H1 (cell line): Measurements from ENCODE around the gene PSMC1. TPM values are rescaled to one million over a fixed set of nuclear protein-coding genes. Genes with fewer than 3 reads are reported as not detected.

ENCODE experiments used
- CTCF ChIA-PET: fragments of 300-600 bp; sonication (Branson Sonifier 250); formaldehyde crosslinking; loops from one replicate; lab custom pipeline; 2021; ENCODE audit not compliant: partially characterized antibody; lab: Charles Lee
- POLR2A ChIA-PET: fragments of 300-600 bp; sonication (Branson Sonifier 250); formaldehyde crosslinking; loops from one replicate; lab custom pipeline; 2021; ENCODE audit warnings: inconsistent platforms; ENCODE audit not compliant: partially characterized antibody; lab: Charles Lee
- DNase-seq, 2 experiments: peaks; one replicate each; pipeline versions ENCODE4 v3.0.0 to v3.0.0-alpha.2; 2010 to 2022; ENCODE audit warnings: low spot score in 2 of 2, low read depth in 1 of 2, mixed read lengths in 1 of 2
- FAIRE-seq: peaks from 2 replicates; lab custom pipeline; 2011; peaks lifted over from hg19 to GRCh38; lab: Jason Lieb, UNC
- H2AFZ ChIP-seq: 2 replicates; pipeline ENCODE4 v1.8.1; 2012; ENCODE audit warnings: low read length, inconsistent platforms
- H2AK5ac ChIP-seq: 2 replicates; pipeline ENCODE4 v1.6.1; 2013; ENCODE audit warnings: low read depth, low read length
- H2BK120ac ChIP-seq: replicated peaks from 2 replicates; pipeline ENCODE3; 2013; ENCODE audit warnings: low read depth, low read length, inconsistent platforms
- H2BK12ac ChIP-seq: 2 replicates; pipeline ENCODE4 v1.6.1; 2013; ENCODE audit warnings: low read depth, low read length
- H2BK15ac ChIP-seq: 2 replicates; pipeline ENCODE4 v1.6.1; 2013; ENCODE audit warnings: low read length
- H2BK20ac ChIP-seq: 2 replicates; pipeline ENCODE4 v1.6.1; 2013; ENCODE audit warnings: low read length
- H2BK5ac ChIP-seq: 2 replicates; pipeline ENCODE4 v1.6.1; 2013; ENCODE audit warnings: low read depth, low read length
- H3K14ac ChIP-seq: 2 replicates; pipeline ENCODE4 v1.6.1; 2013; ENCODE audit warnings: inconsistent platforms; ENCODE audit not compliant: insufficient read length
- H3K18ac ChIP-seq: 2 replicates; pipeline ENCODE4 v1.6.1; 2013; ENCODE audit warnings: low read length; ENCODE audit errors: extremely low read depth
- H3K23ac ChIP-seq: 2 replicates; pipeline ENCODE4 v1.6.1; 2013; ENCODE audit warnings: inconsistent platforms; ENCODE audit not compliant: insufficient read length
- H3K23me2 ChIP-seq: 2 replicates; pipeline ENCODE4 v1.6.1; 2013; ENCODE audit warnings: low read depth, low read length
- H3K27ac ChIP-seq: 2 replicates; pipeline ENCODE4 v1.6.1; 2011; ENCODE audit warnings: low read depth, low read length, inconsistent platforms
- H3K27me3 ChIP-seq, 4 experiments: replicated peaks in 1 of 4; 1 replicate in 1 of 4; 2 replicates in 3 of 4; pipeline versions ENCODE4 v1.6.1 to v1.8.1; 2011 to 2013; ENCODE audit warnings: low read length in 3 of 4, mild to moderate bottlenecking in 3 of 4, inconsistent platforms in 2 of 4, mixed read lengths in 2 of 4, moderate library complexity in 1 of 4; ENCODE audit not compliant: control insufficient read depth in 3 of 4, insufficient read depth in 3 of 4; ENCODE audit errors: extremely low read depth in 1 of 4
- H3K36me3 ChIP-seq, 4 experiments: 2 replicates each; pipeline versions ENCODE4 v1.6.1 to v1.8.1; 2011 to 2013; ENCODE audit warnings: mild to moderate bottlenecking in 4 of 4, low read length in 3 of 4, moderate library complexity in 2 of 4, control low read depth in 1 of 4, inconsistent platforms in 1 of 4; ENCODE audit not compliant: insufficient read depth in 4 of 4, control insufficient read depth in 2 of 4
- H3K4ac ChIP-seq: replicated peaks from 2 replicates; pipeline ENCODE3; 2013; ENCODE audit warnings: low read length, low read depth, mixed read lengths, inconsistent platforms; ENCODE audit not compliant: insufficient read length
- H3K4me1 ChIP-seq, 4 experiments: replicated peaks in 1 of 4; 1 replicate in 1 of 4; 2 replicates in 3 of 4; pipeline versions ENCODE4 v1.6.1 to v1.8.1; 2011 to 2013; ENCODE audit warnings: low read length in 3 of 4, inconsistent platforms in 2 of 4, mixed read lengths in 1 of 4; ENCODE audit not compliant: insufficient read depth in 4 of 4, control insufficient read depth in 3 of 4
- H3K4me2 ChIP-seq, 2 experiments: 2 replicates each; pipeline versions ENCODE4 v1.6.1 to v1.8.1; 2011 to 2013; ENCODE audit warnings: low read depth in 2 of 2, low read length in 2 of 2, control low read depth in 1 of 2, inconsistent platforms in 1 of 2, mild to moderate bottlenecking in 1 of 2; ENCODE audit not compliant: insufficient read depth in 1 of 2
- H3K4me3 ChIP-seq, 4 experiments: fragments of 200-600, 300-600 bp in 1 of 4; sonication (generic), shearing (Covaris generic), sonication (Bioruptor Twin) in 1 of 4; 2 replicates each; pipeline versions ENCODE4 v1.5.1 to v1.8.1; 2011 to 2016; ENCODE audit warnings: low read length in 4 of 4, low read depth in 3 of 4, control low read depth in 2 of 4, inconsistent platforms in 2 of 4, mild to moderate bottlenecking in 2 of 4, mixed read lengths in 1 of 4, moderate library complexity in 1 of 4; ENCODE audit not compliant: insufficient read depth in 2 of 4; ENCODE audit errors: extremely low read depth in 1 of 4
- H3K56ac ChIP-seq: replicated peaks from 2 replicates; pipeline ENCODE3; 2013; ENCODE audit warnings: low read depth, mild to moderate bottlenecking, mixed read lengths, low read length, inconsistent platforms; ENCODE audit not compliant: insufficient read length
- H3K79me1 ChIP-seq: 2 replicates; pipeline ENCODE4 v1.6.1; 2013; ENCODE audit warnings: low read depth, low read length, control low read depth
- H3K79me2 ChIP-seq, 2 experiments: 2 replicates each; pipeline versions ENCODE4 v1.6.1 to v1.8.1; 2012 to 2013; ENCODE audit warnings: low read length in 2 of 2, mild to moderate bottlenecking in 2 of 2, inconsistent platforms in 1 of 2; ENCODE audit not compliant: insufficient read depth in 2 of 2, control insufficient read depth in 1 of 2
- H3K9ac ChIP-seq, 4 experiments: replicated peaks in 1 of 4; 1 replicate in 1 of 4; 2 replicates in 3 of 4; pipeline versions ENCODE4 v1.6.1 to v1.8.1; 2011 to 2013; ENCODE audit warnings: low read depth in 3 of 4, low read length in 3 of 4, control low read depth in 2 of 4, mild to moderate bottlenecking in 2 of 4, moderate library complexity in 2 of 4, inconsistent platforms in 1 of 4; ENCODE audit errors: extremely low read depth in 1 of 4
- H3K9me3 ChIP-seq, 2 experiments: 2 replicates each; pipeline versions ENCODE4 v1.6.1 to v1.8.1; 2012 to 2013; ENCODE audit warnings: mild to moderate bottlenecking in 2 of 2, moderate library complexity in 2 of 2, control low read depth in 1 of 2, inconsistent platforms in 1 of 2, low read depth in 1 of 2, low read length in 1 of 2, mixed read lengths in 1 of 2; ENCODE audit not compliant: insufficient read depth in 2 of 2
- H4K20me1 ChIP-seq, 2 experiments: replicated peaks in 1 of 2; 2 replicates each; pipeline versions ENCODE3 to v1.8.1; 2011 to 2013; ENCODE audit warnings: inconsistent platforms in 2 of 2, low read length in 2 of 2, mild to moderate bottlenecking in 1 of 2; ENCODE audit not compliant: insufficient read depth in 2 of 2, control insufficient read depth in 1 of 2
- H4K5ac ChIP-seq: 2 replicates; pipeline ENCODE4 v1.6.1; 2013; ENCODE audit warnings: low read length, low read depth, mixed read lengths, inconsistent platforms; ENCODE audit not compliant: insufficient read length
- H4K8ac ChIP-seq: 2 replicates; pipeline ENCODE4 v1.8.0; 2013; ENCODE audit warnings: mild to moderate bottlenecking, moderate library complexity, low read length, inconsistent platforms; ENCODE audit not compliant: insufficient read depth; ENCODE audit errors: extremely low read depth
- H4K91ac ChIP-seq: replicated peaks from 2 replicates; pipeline ENCODE3; 2013; ENCODE audit warnings: low read length, mixed read lengths, inconsistent platforms; ENCODE audit not compliant: insufficient read length
- BRCA1 ChIP-seq: IDR thresholded peaks from 2 replicates; pipeline ENCODE4 v1.6.1; 2012; ENCODE audit warnings: low read depth, low read length, improper control_type of control experiment
- E2F6 ChIP-seq: IDR thresholded peaks from 2 replicates; pipeline ENCODE4 v1.6.1; 2012; ENCODE audit warnings: inconsistent platforms
- GABPA ChIP-seq: IDR thresholded peaks from 2 replicates; pipeline ENCODE4 v1.6.1; 2011; ENCODE audit warnings: mild to moderate bottlenecking, low read length, moderate library complexity, borderline replicate concordance; ENCODE audit not compliant: insufficient read depth
- GTF2F1 ChIP-seq: IDR thresholded peaks from 2 replicates; pipeline ENCODE4 v1.6.1; 2012; ENCODE audit warnings: low read depth, low read length, improper control_type of control experiment, borderline replicate concordance
- POLR2AphosphoS5 ChIP-seq: IDR thresholded peaks from 2 replicates; pipeline ENCODE4 v1.6.1; 2011; ENCODE audit warnings: low read depth, low read length
- RXRA ChIP-seq: IDR thresholded peaks from 2 replicates; pipeline ENCODE4 v1.6.1; 2011; ENCODE audit warnings: low read depth, mild to moderate bottlenecking, low read length, moderate library complexity; ENCODE audit not compliant: insufficient read depth
- SIN3A ChIP-seq, 2 experiments: IDR thresholded peaks in 1 of 2; conservative IDR thresholded peaks in 1 of 2; 2 replicates each; pipeline ENCODE4 v1.6.1; 2011 to 2012; ENCODE audit warnings: low read length in 2 of 2, improper control_type of control experiment in 1 of 2, low read depth in 1 of 2, mild to moderate bottlenecking in 1 of 2
- SIRT6 ChIP-seq: IDR thresholded peaks from one replicate; pipeline ENCODE4 v1.7.1; 2012; ENCODE audit warnings: low read length, inconsistent platforms
- SP4 ChIP-seq: IDR thresholded peaks from 2 replicates; pipeline ENCODE4 v1.6.1; 2012; ENCODE audit warnings: low read length, inconsistent platforms
- TCF12 ChIP-seq: IDR thresholded peaks from 2 replicates; pipeline ENCODE4 v1.6.1; 2011; ENCODE audit warnings: low read depth, mild to moderate bottlenecking, low read length
- WGBS, 2 experiments: shearing (Covaris generic) in 1 of 2; methylation state at CpG; one replicate each; pipeline versions ENCODE4 v1.1.6 to v1.1.7; 2013 to 2015; ENCODE audit warnings: low lambda C conversion rate in 2 of 2, mixed read lengths in 2 of 2, inconsistent platforms in 1 of 2, low coverage in 1 of 2, missing lambda C conversion rate in 1 of 2; ENCODE audit not compliant: insufficient replicate concordance in 2 of 2, insufficient coverage in 1 of 2, insufficient read length in 1 of 2; ENCODE audit errors: extremely low coverage in 1 of 2, missing lambda C conversion rate in 1 of 2; 5-methylcytosine and 5-hydroxymethylcytosine counted together
- polyA plus RNA-seq, 7 experiments: library from polyadenylated mRNA; depleted of rRNA in 3 of 7; stranded (reverse) in 5 of 7; unstranded in 2 of 7; fragments of >200 nt in 5 of 7; fragments of 200-250 nt in 2 of 7; gene quantifications; 1 replicate in 5 of 7; 2 replicates in 1 of 7; 4 replicates in 1 of 7; pipeline versions ENCODE4 v1.2.1 to v1.2.3, GENCODE V29; 2011 to 2013; ENCODE audit warnings: missing spikeins in 2 of 7, mixed read lengths in 2 of 7
- total RNA-seq: library from RNA; stranded (reverse); fragmentation: NEBNext Ultra II Directional; extraction: Animal tissue kit (Norgen Biotek cat#: 25700); gene quantifications from 2 replicates; pipeline ENCODE4 v1.2.1, GENCODE V29; 2021

Gene PSMC1
- total and polyA plus RNA-seq, 2 of the 8 experiments (the other 6 are each of a cell fraction or from before 2014, with no cell fraction given) = 46.2 to 99.6 TPM

- Histone ChIP-seq H3K18ac (no peak overlapping the region), H4K8ac (no peak overlapping the region), H2BK15ac (no peak overlapping the region), H2BK20ac (no peak overlapping the region), H3K27ac (no peak overlapping the region), H3K23ac (no peak overlapping the region), H3K56ac (no peak overlapping the region), H3K27me3 (no peaks in the 10 kb centered on the region), H3K4me3 (no peak overlapping the region), H4K91ac (no peak overlapping the region), H4K20me1 (no peaks in the 10 kb centered on the region), H3K4ac (no peak overlapping the region), H3K9me3 (peaks cover 0 to 5% of the 10 kb centered on the region in 2 experiments; a peak in 2 of 4 replicates), H3K14ac (no peak overlapping the region), H2BK120ac (no peak overlapping the region), H3K79me1 (no peaks in the 10 kb centered on the region), H3K4me1 (peaks cover 5 to 21% (median 16%) of the 10 kb centered on the region in 4 experiments; a peak in 6 of 7 replicates), H3K23me2 (no peaks in the 10 kb centered on the region), H2BK12ac (no peak overlapping the region; the same call in 1 of the 2 replicates), H2BK5ac (no peak overlapping the region), H4K5ac (no peak overlapping the region), H2AFZ (no peak overlapping the region), H3K36me3 (peaks cover 0 to 19% (median 3%) of the 10 kb centered on the region in 4 experiments; a peak in 5 of 8 replicates), H2AK5ac (no peak overlapping the region), H3K79me2 (no peaks in the 10 kb centered on the region), H3K9ac (no peak overlapping the region), H3K4me2 (no peak overlapping the region)
- no peak for DNase-seq
- no peak for TF ChIP-seq GABPA
- no peak for TF ChIP-seq POLR2AphosphoS5
- TF ChIP-seq E2F6 = no peak
- no peak for TF ChIP-seq SIN3A (conservative IDR thresholded peaks at IDR 0.05 in 1 of 2, IDR thresholded peaks at IDR 0.05 in 1 of 2; ENCODE audit: low read depth in 1 of 2, low read length in 2 of 2)
- no peak for TF ChIP-seq SIRT6
- no peak for TF ChIP-seq SP4
- no peak for TF ChIP-seq BRCA1
- TF ChIP-seq RXRA = no peak
- TF ChIP-seq TCF12 = no peak
- no peak for TF ChIP-seq GTF2F1
- no peak for FAIRE-seq
- 92% methylated on average over 7 of the region's 7 CpGs; no CpG with 5 or more reads in 1 of the 2 experiments for WGBS, 2 experiments
- CTCF ChIA-PET = interaction anchor here (1.2 to 2.3 kb wide), 3 partner anchors 9 to 398 kb away, joined by 4 to 19 read pairs (median 5); no protein-coding TSS in a partner anchor
- POLR2A ChIA-PET = interaction anchor here (1.6 to 2.4 kb wide), 2 partner anchors 31 to 98 kb away, joined by 4 to 5 read pairs; partner anchors contain the start of gene CALM1
These were observed 43.1 kb downstream of the PSMC1 start for GRCh38 chr14:90299408-90299807.
